GM12878 (cell line): Measurements from ENCODE around the gene GATAD2B. TPM values are rescaled to one million over a fixed set of nuclear protein-coding genes. Genes with fewer than 3 reads are reported as not detected.

Source experiments
- ATAC-seq: fragments of 200-7000 bp; cut with Tn5 transposase; 3 replicates; pipeline ENCODE4 v1.9.1; 2020; ENCODE audit warnings: mild to moderate bottlenecking, moderate library complexity
- BruUV-seq: library from RNA; stranded (reverse); fragments of 400-500 nt; replicated peaks from 2 replicates; lab custom pipeline; 2021; lab: Mats Ljungman, UMichigan
- CTCF ChIA-PET: fragments of 300-600 bp; sonication (Branson Sonifier 250); formaldehyde crosslinking; extraction: SDS; loops from one replicate; lab custom pipeline; 2021; ENCODE audit warnings: inconsistent platforms; lab: Yijun Ruan, JAX
- POLR2A ChIA-PET: fragments of 350-600 bp; formaldehyde crosslinking; extraction: SDS; loops from one replicate; lab custom pipeline; 2021; ENCODE audit warnings: inconsistent platforms; lab: Charles Lee
- RAD21 ChIA-PET: fragments of 300-600 bp; sonication (Branson Sonifier 250); formaldehyde crosslinking; loops from one replicate; lab custom pipeline; 2023; ENCODE audit warnings: antibody characterized with exemption; ENCODE audit not compliant: unreplicated experiment; lab: Charles Lee
- SMC1A ChIA-PET: fragments of 300-600 bp; sonication (Branson Sonifier 250); formaldehyde crosslinking; loops from one replicate; lab custom pipeline; 2023; ENCODE audit not compliant: unreplicated experiment, uncharacterized antibody; lab: Charles Lee
- DNase-seq: peaks from one replicate; pipeline ENCODE4 v3.0.0-alpha.2; 2011; ENCODE audit warnings: low read depth, low spot score
- FAIRE-seq: peaks from 3 replicates; lab custom pipeline; 2011; peaks lifted over from hg19 to GRCh38; lab: Jason Lieb, UNC
- H2AFZ ChIP-seq: 2 replicates; pipeline ENCODE4 v1.6.0; 2011; ENCODE audit warnings: low read depth, low read length, control low read depth; ENCODE audit not compliant: control insufficient read depth
- H3K27ac ChIP-seq: 2 replicates; pipeline ENCODE4 v1.5.1; 2011; ENCODE audit warnings: control low read depth; ENCODE audit not compliant: control insufficient read depth, insufficient read depth
- H3K27me3 ChIP-seq, 2 experiments: replicated peaks in 1 of 2; 2 replicates each; pipeline versions ENCODE4 v1.6.0 to v1.6.1; 2011; ENCODE audit warnings: low read length in 1 of 2; ENCODE audit not compliant: control insufficient read depth in 2 of 2, insufficient read depth in 2 of 2
- H3K36me3 ChIP-seq, 2 experiments: 2 replicates each; pipeline ENCODE4 v1.5.1; 2011; ENCODE audit warnings: low read length in 1 of 2; ENCODE audit not compliant: control insufficient read depth in 2 of 2, insufficient read depth in 2 of 2
- H3K4me1 ChIP-seq: 2 replicates; pipeline ENCODE4 v1.6.1; 2011; ENCODE audit warnings: mild to moderate bottlenecking, low read length, moderate library complexity, mixed read lengths; ENCODE audit not compliant: control insufficient read depth, insufficient read depth
- H3K4me2 ChIP-seq: 2 replicates; pipeline ENCODE4 v1.6.0; 2011; ENCODE audit warnings: control low read depth; ENCODE audit not compliant: control insufficient read depth, insufficient read depth
- H3K4me3 ChIP-seq: fragments of 200-600 bp; sonication (generic); 2 replicates; pipeline ENCODE4 v1.5.1; 2016
- H3K79me2 ChIP-seq: 2 replicates; pipeline ENCODE4 v1.6.0; 2011; ENCODE audit warnings: low read length; ENCODE audit not compliant: control insufficient read depth, insufficient read depth
- H3K9ac ChIP-seq: 2 replicates; pipeline ENCODE4 v1.8.0; 2011; ENCODE audit warnings: low read length, control low read depth, mixed read lengths; ENCODE audit not compliant: control insufficient read depth, insufficient read depth
- H3K9me3 ChIP-seq: replicated peaks from 3 replicates; pipeline ENCODE4 v1.5.1; 2011; ENCODE audit warnings: mild to moderate bottlenecking, low read length; ENCODE audit not compliant: control insufficient read depth, insufficient read depth
- H4K20me1 ChIP-seq: 2 replicates; pipeline ENCODE4 v1.6.0; 2011; ENCODE audit not compliant: control insufficient read depth, insufficient read depth
- ATF7 ChIP-seq: fragments of 450-650 bp; IDR thresholded peaks from 2 replicates; pipeline ENCODE4 v1.6.1; 2016; ENCODE audit warnings: low read depth, mild to moderate bottlenecking
- BHLHE40 ChIP-seq, 2 experiments: fragments of 450-650 bp in 1 of 2; IDR thresholded peaks; 2 replicates each; pipeline ENCODE4 v1.6.1; 2011 to 2017; ENCODE audit warnings: low read depth in 2 of 2, borderline replicate concordance in 1 of 2, improper control_type of control experiment in 1 of 2, low read length in 1 of 2, mild to moderate bottlenecking in 1 of 2
- BMI1 ChIP-seq: fragments of 450-650 bp; IDR thresholded peaks from 2 replicates; pipeline ENCODE4 v1.6.1; 2016; ENCODE audit warnings: mild to moderate bottlenecking, moderate library complexity, borderline replicate concordance
- EGR1 ChIP-seq, 2 experiments: IDR thresholded peaks; 1 replicate in 1 of 2; 2 replicates in 1 of 2; pipeline ENCODE4 v1.6.1; 2011 to 2012; ENCODE audit warnings: low read depth in 2 of 2, low read length in 2 of 2, borderline replicate concordance in 1 of 2, mild to moderate bottlenecking in 1 of 2, moderate library complexity in 1 of 2
- HCFC1 ChIP-seq: fragments of 150-350 bp; IDR thresholded peaks from 2 replicates; pipeline ENCODE4 v1.6.1; 2014; ENCODE audit warnings: low read length
- MYC ChIP-seq: IDR thresholded peaks from 2 replicates; pipeline ENCODE4 v1.6.1; 2011; ENCODE audit warnings: mild to moderate bottlenecking, low read length, moderate library complexity, inconsistent platforms; ENCODE audit not compliant: insufficient read depth, insufficient replicate concordance, insufficient read length, severe bottlenecking
- SIN3A ChIP-seq: IDR thresholded peaks from 2 replicates; pipeline ENCODE4 v1.6.1; 2012; ENCODE audit warnings: low read depth, low read length, improper control_type of control experiment
- WGBS: methylation state at CpG from one replicate; pipeline ENCODE4 v1.1.6; 2016; ENCODE audit warnings: low lambda C conversion rate; ENCODE audit not compliant: insufficient replicate concordance, insufficient coverage; ENCODE audit errors: missing lambda C conversion rate; 5-methylcytosine and 5-hydroxymethylcytosine counted together
- in situ Hi-C: fragments of 300-500 bp; cut with MboI; formaldehyde crosslinking; loops from 9 replicates; pipeline ENCODE4 v1.14.3; 2018; ENCODE audit warnings: mixed read lengths
- intact Hi-C: fragments of 100-400 bp; cut with micrococcal nuclease; formaldehyde crosslinking; loops from one replicate; pipeline ENCODE4 v1.14.2; 2022; ENCODE audit not compliant: unreplicated experiment
- polyA plus RNA-seq, 11 experiments: library from polyadenylated mRNA; depleted of rRNA in 4 of 11; unstranded in 6 of 11; stranded (reverse) in 5 of 11; fragments of >200 nt; fragmentation: Nextera tagmentation in 4 of 11; fragmentation: Illumina TruSeq in 1 of 11; extraction: Ambion mirVana in 4 of 11; extraction: Trizol in 1 of 11; gene quantifications; 1 replicate in 1 of 11; 2 replicates in 10 of 11; pipeline versions ENCODE4 v1.2.1 to v1.2.3, GENCODE V29; 2011 to 2016; ENCODE audit warnings: inconsistent platforms in 2 of 11, missing spikeins in 2 of 11, low read depth in 1 of 11
- total RNA-seq, 4 experiments: library from RNA; depleted of rRNA in 3 of 4; stranded (reverse); fragments of >200 nt in 3 of 4; fragmentation: Illumina TruSeq in 1 of 4; extraction: Trizol in 1 of 4; gene quantifications; 2 replicates each; pipeline versions ENCODE4 v1.2.1 to v1.2.3, GENCODE V29; 2013 to 2021
- TF ChIP-seq, protein P1 (sequence below): IDR thresholded peaks from 2 replicates; pipeline ENCODE4 v1.6.1; 2011; ENCODE audit warnings: low read depth, mild to moderate bottlenecking, low read length, moderate library complexity, borderline replicate concordance; ENCODE audit errors: extremely low read depth
- TF ChIP-seq, protein P2 (sequence below): fragments of 450-650 bp; IDR thresholded peaks from 2 replicates; pipeline ENCODE4 v1.6.1; 2017; ENCODE audit warnings: mild to moderate bottlenecking, moderate library complexity
- TF ChIP-seq, protein P3 (sequence below): IDR thresholded peaks from 2 replicates; pipeline ENCODE4 v1.6.1; 2012; ENCODE audit warnings: low read depth, low read length, improper control_type of control experiment
- TF ChIP-seq, protein P4 (sequence below): fragments of 450-650 bp; IDR thresholded peaks from 2 replicates; pipeline ENCODE4 v1.6.1; 2016; ENCODE audit warnings: mild to moderate bottlenecking
- TF ChIP-seq, protein P5 (sequence below): IDR thresholded peaks from 2 replicates; pipeline ENCODE4 v1.6.1; 2012; ENCODE audit warnings: low read depth, low read length, improper control_type of control experiment

Gene GATAD2B
- total and polyA plus RNA-seq, 10 of the 15 experiments (the other 5 are each of a cell fraction or from before 2014, with no cell fraction given): 2.4 to 63.1 (median 8.7) TPM

DNA sequence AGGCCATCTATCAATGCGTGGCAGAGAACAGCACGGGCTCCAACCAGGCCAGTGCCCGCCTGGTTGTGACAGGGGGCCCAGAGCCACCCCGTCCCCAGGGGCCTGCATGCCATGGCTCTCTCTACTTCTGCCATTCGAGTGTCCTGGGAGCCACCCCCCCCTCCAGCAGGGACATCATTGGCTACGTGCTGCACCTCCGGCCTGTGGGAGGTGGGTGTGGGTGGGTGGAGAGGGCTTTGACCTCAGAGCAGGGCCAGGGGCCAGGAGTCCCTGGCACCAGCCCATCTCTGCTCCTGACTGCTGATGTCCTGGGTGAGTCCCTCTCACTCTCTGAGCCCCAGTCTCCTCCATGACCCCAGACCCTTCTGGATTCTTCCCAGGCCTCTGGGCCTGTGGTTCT, 122.3 kb downstream of the GATAD2B start:
- no peak overlapping the region for H3K4me2 ChIP-seq
- no peak overlapping the region for H2AFZ ChIP-seq
- no peaks in the 10 kb centered on the region for H3K27me3 ChIP-seq
- ChIA-PET CTCF (interaction anchor here (0.9 to 2.5 kb wide), 4 partner anchors 17 to 186 kb away, joined by 3 to 9 read pairs (median 5); partner anchors contain the start of genes RAB13 and SLC39A1), RAD21 (interaction anchor here (1.0 kb wide), 1 partner anchor 423 kb away, joined by 3 read pairs; no protein-coding TSS in a partner anchor), SMC1A (interaction anchor here (0.6 to 2.5 kb wide), 2 partner anchors 15 to 187 kb away, joined by 3 to 13 read pairs; partner anchors contain the start of gene RAB13), POLR2A (interaction anchor here (1.3 kb wide), 1 partner anchor 177 kb away, joined by 6 read pairs; the partner anchor contains the start of gene JTB)
- BruUV-seq: no TSS peak
- ATAC-seq (no peak), FAIRE-seq (no peak), DNase-seq (no peak)
- H3K4me1 ChIP-seq: peaks cover 27% of the 10 kb centered on the region
- intact Hi-C loops: no loop called here
- H3K79me2 ChIP-seq: peaks cover 3% of the 10 kb centered on the region; the same call in 1 of the 2 replicates
- H3K9me3 ChIP-seq: no peaks in the 10 kb centered on the region
- H3K4me3 ChIP-seq: no peak overlapping the region
- no peak overlapping the region for H3K27ac ChIP-seq
- no peak overlapping the region for H3K9ac ChIP-seq
- no peaks in the 10 kb centered on the region for H4K20me1 ChIP-seq
- 77% methylated on average over 5 of the region's 7 CpGs for WGBS
- in situ Hi-C loops: no loop called here
- H3K36me3 ChIP-seq: peaks cover 0 to 5% of the 10 kb centered on the region in 2 experiments; a peak in 2 of 4 replicates
- TF ChIP-seq ATF7 (no peak), MYC (no peak), SIN3A (no peak), BHLHE40 (IDR thresholded peaks at IDR 0.05; ENCODE audit: borderline replicate concordance in 1 of 2, low read depth in 2 of 2, low read length in 1 of 2) (no peak), HCFC1 (no peak), BMI1 (no peak), EGR1 (IDR thresholded peaks at IDR 0.05; ENCODE audit: borderline replicate concordance in 1 of 2, low read depth in 2 of 2, low read length in 2 of 2) (no peak)
- TF ChIP-seq, protein P1, sequence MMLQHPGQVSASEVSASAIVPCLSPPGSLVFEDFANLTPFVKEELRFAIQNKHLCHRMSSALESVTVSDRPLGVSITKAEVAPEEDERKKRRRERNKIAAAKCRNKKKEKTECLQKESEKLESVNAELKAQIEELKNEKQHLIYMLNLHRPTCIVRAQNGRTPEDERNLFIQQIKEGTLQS: no peak
- TF ChIP-seq, protein P2, sequence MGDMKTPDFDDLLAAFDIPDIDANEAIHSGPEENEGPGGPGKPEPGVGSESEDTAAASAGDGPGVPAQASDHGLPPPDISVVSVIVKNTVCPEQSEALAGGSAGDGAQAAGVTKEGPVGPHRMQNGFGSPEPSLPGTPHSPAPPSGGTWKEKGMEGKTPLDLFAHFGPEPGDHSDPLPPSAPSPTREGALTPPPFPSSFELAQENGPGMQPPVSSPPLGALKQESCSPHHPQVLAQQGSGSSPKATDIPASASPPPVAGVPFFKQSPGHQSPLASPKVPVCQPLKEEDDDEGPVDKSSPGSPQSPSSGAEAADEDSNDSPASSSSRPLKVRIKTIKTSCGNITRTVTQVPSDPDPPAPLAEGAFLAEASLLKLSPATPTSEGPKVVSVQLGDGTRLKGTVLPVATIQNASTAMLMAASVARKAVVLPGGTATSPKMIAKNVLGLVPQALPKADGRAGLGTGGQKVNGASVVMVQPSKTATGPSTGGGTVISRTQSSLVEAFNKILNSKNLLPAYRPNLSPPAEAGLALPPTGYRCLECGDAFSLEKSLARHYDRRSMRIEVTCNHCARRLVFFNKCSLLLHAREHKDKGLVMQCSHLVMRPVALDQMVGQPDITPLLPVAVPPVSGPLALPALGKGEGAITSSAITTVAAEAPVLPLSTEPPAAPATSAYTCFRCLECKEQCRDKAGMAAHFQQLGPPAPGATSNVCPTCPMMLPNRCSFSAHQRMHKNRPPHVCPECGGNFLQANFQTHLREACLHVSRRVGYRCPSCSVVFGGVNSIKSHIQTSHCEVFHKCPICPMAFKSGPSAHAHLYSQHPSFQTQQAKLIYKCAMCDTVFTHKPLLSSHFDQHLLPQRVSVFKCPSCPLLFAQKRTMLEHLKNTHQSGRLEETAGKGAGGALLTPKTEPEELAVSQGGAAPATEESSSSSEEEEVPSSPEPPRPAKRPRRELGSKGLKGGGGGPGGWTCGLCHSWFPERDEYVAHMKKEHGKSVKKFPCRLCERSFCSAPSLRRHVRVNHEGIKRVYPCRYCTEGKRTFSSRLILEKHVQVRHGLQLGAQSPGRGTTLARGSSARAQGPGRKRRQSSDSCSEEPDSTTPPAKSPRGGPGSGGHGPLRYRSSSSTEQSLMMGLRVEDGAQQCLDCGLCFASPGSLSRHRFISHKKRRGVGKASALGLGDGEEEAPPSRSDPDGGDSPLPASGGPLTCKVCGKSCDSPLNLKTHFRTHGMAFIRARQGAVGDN: no peak
- TF ChIP-seq, protein P3, sequence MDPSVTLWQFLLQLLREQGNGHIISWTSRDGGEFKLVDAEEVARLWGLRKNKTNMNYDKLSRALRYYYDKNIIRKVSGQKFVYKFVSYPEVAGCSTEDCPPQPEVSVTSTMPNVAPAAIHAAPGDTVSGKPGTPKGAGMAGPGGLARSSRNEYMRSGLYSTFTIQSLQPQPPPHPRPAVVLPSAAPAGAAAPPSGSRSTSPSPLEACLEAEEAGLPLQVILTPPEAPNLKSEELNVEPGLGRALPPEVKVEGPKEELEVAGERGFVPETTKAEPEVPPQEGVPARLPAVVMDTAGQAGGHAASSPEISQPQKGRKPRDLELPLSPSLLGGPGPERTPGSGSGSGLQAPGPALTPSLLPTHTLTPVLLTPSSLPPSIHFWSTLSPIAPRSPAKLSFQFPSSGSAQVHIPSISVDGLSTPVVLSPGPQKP: no peak
- TF ChIP-seq, protein P4, sequence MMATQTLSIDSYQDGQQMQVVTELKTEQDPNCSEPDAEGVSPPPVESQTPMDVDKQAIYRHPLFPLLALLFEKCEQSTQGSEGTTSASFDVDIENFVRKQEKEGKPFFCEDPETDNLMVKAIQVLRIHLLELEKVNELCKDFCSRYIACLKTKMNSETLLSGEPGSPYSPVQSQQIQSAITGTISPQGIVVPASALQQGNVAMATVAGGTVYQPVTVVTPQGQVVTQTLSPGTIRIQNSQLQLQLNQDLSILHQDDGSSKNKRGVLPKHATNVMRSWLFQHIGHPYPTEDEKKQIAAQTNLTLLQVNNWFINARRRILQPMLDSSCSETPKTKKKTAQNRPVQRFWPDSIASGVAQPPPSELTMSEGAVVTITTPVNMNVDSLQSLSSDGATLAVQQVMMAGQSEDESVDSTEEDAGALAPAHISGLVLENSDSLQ: no peak
- TF ChIP-seq, protein P5, sequence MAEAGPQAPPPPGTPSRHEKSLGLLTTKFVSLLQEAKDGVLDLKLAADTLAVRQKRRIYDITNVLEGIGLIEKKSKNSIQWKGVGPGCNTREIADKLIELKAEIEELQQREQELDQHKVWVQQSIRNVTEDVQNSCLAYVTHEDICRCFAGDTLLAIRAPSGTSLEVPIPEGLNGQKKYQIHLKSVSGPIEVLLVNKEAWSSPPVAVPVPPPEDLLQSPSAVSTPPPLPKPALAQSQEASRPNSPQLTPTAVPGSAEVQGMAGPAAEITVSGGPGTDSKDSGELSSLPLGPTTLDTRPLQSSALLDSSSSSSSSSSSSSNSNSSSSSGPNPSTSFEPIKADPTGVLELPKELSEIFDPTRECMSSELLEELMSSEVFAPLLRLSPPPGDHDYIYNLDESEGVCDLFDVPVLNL: no peak
